Hepatocyte (in vitro differentiated cells): Measurements from ENCODE around the gene CACNG5. TPM values are rescaled to one million over a fixed set of nuclear protein-coding genes. Genes with fewer than 3 reads are reported as not detected.

Source experiments
- DNase-seq: peaks from one replicate; pipeline ENCODE4 v3.0.0-alpha.2; 2016; ENCODE audit warnings: low spot score
- H2AFZ ChIP-seq: fragments of 200-600 bp; sonication (generic); 2 replicates; pipeline ENCODE4 v1.6.0; 2016; ENCODE audit warnings: antibody characterized with exemption, mild to moderate bottlenecking
- H3K27ac ChIP-seq: fragments of 200-600 bp; sonication (generic); 2 replicates; pipeline ENCODE4 v1.5.1; 2016; ENCODE audit warnings: mild to moderate bottlenecking
- H3K27me3 ChIP-seq: fragments of 200-600 bp; sonication (generic); 2 replicates; pipeline ENCODE4 v1.6.1; 2016
- H3K36me3 ChIP-seq: fragments of 200-600 bp; sonication (generic); replicated peaks from 2 replicates; pipeline ENCODE4 v1.5.1; 2016; ENCODE audit warnings: low read depth; ENCODE audit not compliant: insufficient read depth
- H3K4me1 ChIP-seq: fragments of 200-600 bp; sonication (generic); 2 replicates; pipeline ENCODE4 v1.5.1; 2016; ENCODE audit warnings: mild to moderate bottlenecking, moderate library complexity; ENCODE audit not compliant: insufficient read depth
- H3K4me2 ChIP-seq: fragments of 200-600 bp; sonication (generic); 2 replicates; pipeline ENCODE4 v1.6.0; 2016
- H3K4me3 ChIP-seq: fragments of 200-600 bp; sonication (generic); 2 replicates; pipeline ENCODE4 v1.5.1; 2016; ENCODE audit warnings: mild to moderate bottlenecking
- H3K79me2 ChIP-seq: fragments of 200-600 bp; sonication (generic); 2 replicates; pipeline ENCODE4 v1.6.0; 2017; ENCODE audit warnings: mild to moderate bottlenecking
- H3K9me2 ChIP-seq: fragments of 200-600 bp; sonication (generic); replicated peaks from 2 replicates; pipeline ENCODE4 v1.6.0; 2017; ENCODE audit warnings: mild to moderate bottlenecking; ENCODE audit not compliant: insufficient read depth
- H3K9me3 ChIP-seq: fragments of 200-600 bp; sonication (generic); 2 replicates; pipeline ENCODE4 v1.5.1; 2016; ENCODE audit warnings: low read depth, mild to moderate bottlenecking
- H4K20me1 ChIP-seq: fragments of 200-600 bp; sonication (generic); 2 replicates; pipeline ENCODE4 v1.6.0; 2016; ENCODE audit warnings: mild to moderate bottlenecking; ENCODE audit not compliant: insufficient read depth, poor library complexity, severe bottlenecking
- CTCF ChIP-seq: fragments of 200-600 bp; sonication (generic); IDR thresholded peaks from 2 replicates; pipeline ENCODE4 v1.5.1; 2016; ENCODE audit warnings: antibody characterized with exemption, mild to moderate bottlenecking; ENCODE audit not compliant: poor library complexity
- EZH2 ChIP-seq: fragments of 200-600 bp; sonication (generic); IDR thresholded peaks from 2 replicates; pipeline ENCODE4 v1.6.1; 2016; ENCODE audit warnings: antibody characterized with exemption, mild to moderate bottlenecking, borderline replicate concordance
- EZH2phosphoT487 ChIP-seq: fragments of 200-600 bp; sonication (generic); IDR thresholded peaks from one replicate; pipeline ENCODE4 v1.6.1; 2018; ENCODE audit warnings: antibody characterized with exemption, mild to moderate bottlenecking, low read depth, moderate library complexity; ENCODE audit not compliant: unreplicated experiment, severe bottlenecking
- WGBS: methylation state at CpG from one replicate; pipeline ENCODE4 v1.1.6; 2016; ENCODE audit warnings: low lambda C conversion rate; ENCODE audit errors: missing lambda C conversion rate; 5-methylcytosine and 5-hydroxymethylcytosine counted together
- polyA plus RNA-seq: library from polyadenylated mRNA; unstranded; fragments of >200 nt; fragmentation: Nextera tagmentation; extraction: Ambion mirVana; gene quantifications from 2 replicates; pipeline ENCODE4 v1.2.1, GENCODE V29; 2016
- total RNA-seq: library from RNA; depleted of rRNA; stranded (reverse); fragments of >200 nt; gene quantifications from 2 replicates; pipeline ENCODE4 v1.2.3, GENCODE V29; 2014

CACNG5 gene
- total and polyA plus RNA-seq, 2 experiments from 2014 or later, result not detected

- no peaks in the 10 kb centered on the region for H3K4me1 ChIP-seq
- 96% methylated on average over 11 of the region's 14 CpGs for WGBS
- DNase-seq, result no peak
These were observed 14.2 kb downstream of the CACNG5 start for GRCh38 chr17:66849032-66849655.

GRCh38 chr17:66849851-66850580, 15.1 kb downstream of the CACNG5 start:
- 89% methylated on average over 4 of the region's 4 CpGs for WGBS
- H4K20me1 ChIP-seq, result no peaks in the 10 kb centered on the region
- TF ChIP-seq EZH2phosphoT487 (no peak), CTCF (no peak), EZH2 (no peak)
- no peaks in the 10 kb centered on the region for H3K27me3 ChIP-seq
- H3K9me3 ChIP-seq, result no peaks in the 10 kb centered on the region
- no peaks in the 10 kb centered on the region for H3K79me2 ChIP-seq
- H3K4me2 ChIP-seq, result no peak overlapping the region
- H3K9me2 ChIP-seq, result no peaks in the 10 kb centered on the region
- H3K4me1 ChIP-seq, result no peaks in the 10 kb centered on the region
- H3K27ac ChIP-seq, result no peak overlapping the region
- no peaks in the 10 kb centered on the region for H3K36me3 ChIP-seq
- no peak for DNase-seq
- H2AFZ ChIP-seq, result no peak overlapping the region
- no peak overlapping the region for H3K4me3 ChIP-seq

More at GRCh38 chr17:66849032-66849655, 14.2 kb downstream of the CACNG5 start:
- no peaks in the 10 kb centered on the region for H3K79me2 ChIP-seq
- no peaks in the 10 kb centered on the region for H3K36me3 ChIP-seq
- no peaks in the 10 kb centered on the region for H4K20me1 ChIP-seq
- no peaks in the 10 kb centered on the region for H3K9me3 ChIP-seq
- no peak overlapping the region for H3K4me3 ChIP-seq
- no peak overlapping the region for H3K4me2 ChIP-seq
- no peaks in the 10 kb centered on the region for H3K27me3 ChIP-seq
- TF ChIP-seq EZH2phosphoT487 (no peak), EZH2 (no peak), CTCF (no peak)
- no peaks in the 10 kb centered on the region for H3K9me2 ChIP-seq
- H2AFZ ChIP-seq, result no peak overlapping the region
- H3K27ac ChIP-seq, result no peak overlapping the region

- Histone ChIP-seq H3K27me3 (no peaks in the 10 kb centered on the region), H4K20me1 (no peaks in the 10 kb centered on the region), H3K27ac (no peak overlapping the region), H3K36me3 (no peaks in the 10 kb centered on the region), H2AFZ (no peak overlapping the region), H3K4me1 (no peaks in the 10 kb centered on the region), H3K4me3 (no peak overlapping the region), H3K4me2 (no peak overlapping the region), H3K9me3 (no peaks in the 10 kb centered on the region), H3K9me2 (no peaks in the 10 kb centered on the region), H3K79me2 (no peaks in the 10 kb centered on the region)
- no peak for TF ChIP-seq EZH2
- TF ChIP-seq EZH2phosphoT487, result no peak
- TF ChIP-seq CTCF, result no peak
- no peak for DNase-seq
- 76% methylated on average over 3 of the region's 3 CpGs for WGBS
These were observed 15.8 kb downstream of the CACNG5 start for GRCh38 chr17:66850692-66851091.
